Measurements from ENCODE around the gene HK3.

HK3 gene

GRCh38 chr5:176878906-176879662 lies 20.1 kb downstream of the HK3 start:
- DNase-seq (ENCODE audit: low read depth in 2 of 2) = no peak
- H3K4me3 ChIP-seq (replicated peaks in 1 of 2; ENCODE audit: low read depth in 2 of 2, low read length in 2 of 2) = no peak overlapping the region
- TF ChIP-seq CTCF (IDR thresholded peaks at IDR 0.05; ENCODE audit: low read depth, low read length) = no peak

- TF ChIP-seq CTCF (IDR thresholded peaks at IDR 0.05; ENCODE audit: low read depth, low read length) = no peak
- no peak overlapping the region for H3K4me3 ChIP-seq (replicated peaks in 1 of 2; ENCODE audit: low read depth in 2 of 2, low read length in 2 of 2)
- no peak for DNase-seq (ENCODE audit: low read depth in 2 of 2)
Observed at GRCh38 chr5:176878463-176878862, 20.7 kb downstream of the HK3 start.

GRCh38 chr5:176877793-176878331 lies 21.3 kb downstream of the HK3 start:
- H3K4me3 ChIP-seq (replicated peaks in 1 of 2; ENCODE audit: low read depth in 2 of 2, low read length in 2 of 2) = no peak overlapping the region
- TF ChIP-seq CTCF (IDR thresholded peaks at IDR 0.05; ENCODE audit: low read depth, low read length) = no peak
- DNase-seq (ENCODE audit: low read depth in 2 of 2) = no peak

GRCh38 chr5:176876506-176877431 lies 22.4 kb downstream of the HK3 start:
- no peak for TF ChIP-seq CTCF (IDR thresholded peaks at IDR 0.05; ENCODE audit: low read depth, low read length)

GRCh38 chr5:176875783-176876505 lies 23.2 kb downstream of the HK3 start:
- no peak overlapping the region for H3K4me3 ChIP-seq (replicated peaks in 1 of 2; ENCODE audit: low read depth in 2 of 2, low read length in 2 of 2)
- DNase-seq (ENCODE audit: low read depth in 2 of 2) = no peak
- TF ChIP-seq CTCF (IDR thresholded peaks at IDR 0.05; ENCODE audit: low read depth, low read length) = no peak

More at GRCh38 chr5:176876506-176877431, 22.4 kb downstream of the HK3 start:
- H3K4me3 ChIP-seq (replicated peaks in 1 of 2; ENCODE audit: low read depth in 2 of 2, low read length in 2 of 2) = no peak overlapping the region
- DNase-seq (ENCODE audit: low read depth in 2 of 2) = no peak

GRCh38 chr5:176875014-176875550 lies 24.1 kb downstream of the HK3 start:
- DNase-seq (ENCODE audit: low read depth in 2 of 2) = no peak
- no peak overlapping the region for H3K4me3 ChIP-seq (replicated peaks in 1 of 2; ENCODE audit: low read depth in 2 of 2, low read length in 2 of 2)
- TF ChIP-seq CTCF (IDR thresholded peaks at IDR 0.05; ENCODE audit: low read depth, low read length) = no peak
